Esophagus mucosa (tissue), 1 donor: ENCODE results near the gene ITM2B. TPM values are rescaled to one million over a fixed set of nuclear protein-coding genes. Genes with fewer than 3 reads are reported as not detected.

Source experiments
- ATAC-seq: fragments of 200-7000 bp; cut with Tn5 transposase; one replicate; pipeline ENCODE4 v1.9.1; 2020
- total RNA-seq: library from RNA; stranded (reverse); gene quantifications from one replicate; pipeline ENCODE4 v1.2.4, GENCODE V29; 2023
- donor health status: DM: yes; HTN: yes; CAD: no.

Gene ITM2B
- total RNA-seq, 1 donor from 2014 or later = 626 TPM

- no peak for ATAC-seq
These were observed 30.2 kb downstream of the ITM2B start for GRCh38 chr13:48263196-48263595.

- no peak for ATAC-seq
These were observed 31.1 kb downstream of the ITM2B start for GRCh38 chr13:48264058-48264457.

- peak; percentile 27 for ATAC-seq
These were observed 32.3 kb downstream of the ITM2B start for GRCh38 chr13:48265217-48265815.

GRCh38 chr13:48266150-48266549, 33.1 kb downstream of the ITM2B start:
- no peak for ATAC-seq

GRCh38 chr13:48266701-48267639, 34.0 kb downstream of the ITM2B start:
- no peak for ATAC-seq

- ATAC-seq = no peak
These were observed 35.0 kb downstream of the ITM2B start for GRCh38 chr13:48268019-48268418.

- ATAC-seq = no peak
These were observed 40.3 kb downstream of the ITM2B start for GRCh38 chr13:48273346-48273745.

- ATAC-seq = peak; percentile 26
These were observed 42.5 kb downstream of the ITM2B start for GRCh38 chr13:48275507-48275906.

- ATAC-seq = no peak
These were observed 45.8 kb downstream of the ITM2B start for GRCh38 chr13:48278806-48279205.

- no peak for ATAC-seq
These were observed 48.5 kb downstream of the ITM2B start for GRCh38 chr13:48281556-48281955.

- ATAC-seq = no peak
These were observed 58.7 kb downstream of the ITM2B start for GRCh38 chr13:48291730-48292129.

- no peak for ATAC-seq
These were observed 59.6 kb downstream of the ITM2B start for GRCh38 chr13:48292650-48293049.

GRCh38 chr13:48294653-48295052, 61.6 kb downstream of the ITM2B start:
- no peak for ATAC-seq

GRCh38 chr13:48295271-48295670, 62.3 kb downstream of the ITM2B start:
- no peak for ATAC-seq

GRCh38 chr13:48296528-48296927, 63.5 kb downstream of the ITM2B start:
- ATAC-seq = no peak

- no peak for ATAC-seq
These were observed 64.3 kb downstream of the ITM2B start for GRCh38 chr13:48297131-48297786.

GRCh38 chr13:48299591-48299990, 66.6 kb downstream of the ITM2B start:
- no peak for ATAC-seq

GRCh38 chr13:48302871-48303358, 69.9 kb downstream of the ITM2B start:
- peak; percentile 22 for ATAC-seq

GRCh38 chr13:48303359-48304142, 70.5 kb downstream of the ITM2B start, which contains the start of gene RB1:
Gene RB1 (plus strand): TSS chr13:48303751. CDS start chr13:48303913, 162 bp downstream.
- ATAC-seq = peak; percentile 94

- ATAC-seq = peak; percentile 35
These were observed 71.3 kb downstream of the ITM2B start for GRCh38 chr13:48304143-48304876.

GRCh38 chr13:48311223-48311622, 78.2 kb downstream of the ITM2B start:
- ATAC-seq = no peak
